Measurements from ENCODE around the gene DIP2C.

Gene DIP2C

GRCh38 chr10:308572-309085 is 380.8 kb downstream of the DIP2C start:
- no peaks in the 10 kb centered on the region for H3K9me3 ChIP-seq (ENCODE audit: severe bottlenecking)
- H3K27ac ChIP-seq = no peak overlapping the region
- TF ChIP-seq, protein P1, sequence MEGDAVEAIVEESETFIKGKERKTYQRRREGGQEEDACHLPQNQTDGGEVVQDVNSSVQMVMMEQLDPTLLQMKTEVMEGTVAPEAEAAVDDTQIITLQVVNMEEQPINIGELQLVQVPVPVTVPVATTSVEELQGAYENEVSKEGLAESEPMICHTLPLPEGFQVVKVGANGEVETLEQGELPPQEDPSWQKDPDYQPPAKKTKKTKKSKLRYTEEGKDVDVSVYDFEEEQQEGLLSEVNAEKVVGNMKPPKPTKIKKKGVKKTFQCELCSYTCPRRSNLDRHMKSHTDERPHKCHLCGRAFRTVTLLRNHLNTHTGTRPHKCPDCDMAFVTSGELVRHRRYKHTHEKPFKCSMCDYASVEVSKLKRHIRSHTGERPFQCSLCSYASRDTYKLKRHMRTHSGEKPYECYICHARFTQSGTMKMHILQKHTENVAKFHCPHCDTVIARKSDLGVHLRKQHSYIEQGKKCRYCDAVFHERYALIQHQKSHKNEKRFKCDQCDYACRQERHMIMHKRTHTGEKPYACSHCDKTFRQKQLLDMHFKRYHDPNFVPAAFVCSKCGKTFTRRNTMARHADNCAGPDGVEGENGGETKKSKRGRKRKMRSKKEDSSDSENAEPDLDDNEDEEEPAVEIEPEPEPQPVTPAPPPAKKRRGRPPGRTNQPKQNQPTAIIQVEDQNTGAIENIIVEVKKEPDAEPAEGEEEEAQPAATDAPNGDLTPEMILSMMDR (IDR thresholded peaks at IDR 0.05; ENCODE audit: low read depth, low read length) = no peak
- DNase-seq = no peak
- H3K36me3 ChIP-seq = no peaks in the 10 kb centered on the region
- H3K4me3 ChIP-seq (ENCODE audit: low read depth, low read length) = no peak overlapping the region
- no peaks in the 10 kb centered on the region for H3K27me3 ChIP-seq (ENCODE audit: insufficient read depth, low read depth, severe bottlenecking)

DNA sequence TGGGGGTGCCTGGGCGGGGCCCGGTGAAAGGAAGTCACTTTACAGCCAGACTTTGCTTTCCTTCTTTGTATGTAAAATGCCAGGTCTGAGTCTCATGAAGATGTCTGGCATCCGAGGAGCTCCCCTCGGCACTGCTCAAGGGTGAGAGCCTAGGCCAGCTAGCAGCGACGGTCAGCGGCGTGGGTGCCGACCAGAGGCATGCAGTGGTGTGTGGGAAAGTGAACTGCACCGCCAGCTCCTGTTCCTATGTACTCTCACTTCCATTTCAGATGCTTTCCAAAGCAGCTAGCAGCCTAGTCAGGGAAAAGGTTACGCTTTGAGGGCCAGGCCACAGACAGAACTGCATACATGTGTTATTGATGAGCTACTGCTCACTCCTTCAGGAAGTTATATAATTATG is 381.4 kb downstream of the DIP2C start:
- Histone ChIP-seq H3K9me3 (ENCODE audit: severe bottlenecking) (no peaks in the 10 kb centered on the region), H3K36me3 (no peaks in the 10 kb centered on the region), H3K27me3 (ENCODE audit: insufficient read depth, low read depth, severe bottlenecking) (no peaks in the 10 kb centered on the region), H3K4me3 (ENCODE audit: low read depth, low read length) (no peak overlapping the region), H3K27ac (no peak overlapping the region)
- DNase-seq = no peak
- TF ChIP-seq, protein P1 (IDR thresholded peaks at IDR 0.05; ENCODE audit: low read depth, low read length) = no peak

DNA sequence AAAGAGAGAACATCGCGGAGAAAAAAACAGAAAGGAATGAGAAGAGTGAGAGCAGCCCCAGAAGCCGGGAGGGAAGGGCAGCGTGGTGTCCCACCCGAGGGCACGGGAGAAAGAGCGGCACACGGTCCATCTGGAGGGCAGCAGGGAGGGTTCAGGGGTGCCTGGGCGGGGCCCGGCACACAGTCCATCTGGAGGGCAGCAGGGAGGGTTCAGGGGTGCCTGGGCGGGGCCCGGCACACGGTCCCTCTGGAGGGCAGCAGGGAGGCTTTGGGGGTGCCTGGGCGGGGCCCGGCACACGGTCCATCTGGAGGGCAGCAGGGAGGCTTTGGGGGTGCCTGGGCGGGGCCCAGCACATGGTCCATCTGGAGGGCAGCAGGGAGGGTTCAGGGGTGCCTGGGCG is 381.8 kb downstream of the DIP2C start:
- no peak overlapping the region for H3K27ac ChIP-seq
- no peak overlapping the region for H3K4me3 ChIP-seq (ENCODE audit: low read depth, low read length)
- H3K36me3 ChIP-seq = no peaks in the 10 kb centered on the region
- H3K27me3 ChIP-seq (ENCODE audit: insufficient read depth, low read depth, severe bottlenecking) = no peaks in the 10 kb centered on the region
- TF ChIP-seq, protein P1 (IDR thresholded peaks at IDR 0.05; ENCODE audit: low read depth, low read length) = no peak
- DNase-seq = no peak
- no peaks in the 10 kb centered on the region for H3K9me3 ChIP-seq (ENCODE audit: severe bottlenecking)

DNA sequence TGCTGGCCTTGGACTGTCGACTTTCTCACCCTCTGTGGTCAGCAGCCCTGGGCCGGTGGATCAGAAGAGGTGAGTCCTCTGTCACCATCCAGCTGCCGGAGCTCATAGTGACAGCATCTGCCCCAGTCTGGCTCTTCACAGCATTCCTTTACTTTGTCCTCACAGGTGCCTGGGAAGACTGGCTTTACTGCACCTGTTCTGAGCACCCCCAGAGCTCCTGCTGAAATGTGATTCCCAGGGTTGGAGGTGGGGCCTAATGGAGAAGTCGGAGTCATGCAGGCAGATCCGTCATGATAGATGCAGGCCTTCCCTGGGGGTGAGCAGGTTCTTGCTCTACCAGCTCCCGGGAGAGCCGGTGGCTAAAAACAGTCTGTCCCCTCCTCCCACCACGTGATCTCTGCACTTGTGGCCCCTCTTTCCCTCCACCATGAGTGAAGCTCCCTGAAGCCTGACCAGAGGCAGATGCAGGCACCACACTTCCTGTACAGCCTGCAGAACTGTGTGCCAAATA is 382.7 kb downstream of the DIP2C start:
- TF ChIP-seq, protein P1 (IDR thresholded peaks at IDR 0.05; ENCODE audit: low read depth, low read length) = no peak
- no peak overlapping the region for H3K4me3 ChIP-seq (ENCODE audit: low read depth, low read length)
- no peak overlapping the region for H3K27ac ChIP-seq
- H3K9me3 ChIP-seq (ENCODE audit: severe bottlenecking) = no peaks in the 10 kb centered on the region
- no peaks in the 10 kb centered on the region for H3K27me3 ChIP-seq (ENCODE audit: insufficient read depth, low read depth, severe bottlenecking)
- no peaks in the 10 kb centered on the region for H3K36me3 ChIP-seq
- DNase-seq = no peak

GRCh38 chr10:306007-306674 is 383.3 kb downstream of the DIP2C start:
- Histone ChIP-seq H3K36me3 (no peaks in the 10 kb centered on the region), H3K9me3 (ENCODE audit: severe bottlenecking) (no peaks in the 10 kb centered on the region), H3K4me3 (ENCODE audit: low read depth, low read length) (no peak overlapping the region), H3K27me3 (ENCODE audit: insufficient read depth, low read depth, severe bottlenecking) (no peaks in the 10 kb centered on the region), H3K27ac (no peak overlapping the region)
- no peak for DNase-seq
- TF ChIP-seq, protein P1 (IDR thresholded peaks at IDR 0.05; ENCODE audit: low read depth, low read length) = no peak

Data from WERI-Rb-1 (cell line).